HFF-Myc (cell line): ENCODE data around the gene GAP43.

Experiments
- DNase-seq: peaks from one replicate; pipeline ENCODE4 v3.0.0-alpha.2; 2011; ENCODE audit warnings: low read depth; ENCODE audit errors: extremely low read depth
- H3K4me3 ChIP-seq: replicated peaks from 2 replicates; pipeline ENCODE4 v1.5.1; 2011; ENCODE audit warnings: low read depth, mild to moderate bottlenecking, control low read depth, low read length
- TF ChIP-seq, protein P1 (sequence below): IDR thresholded peaks from 2 replicates; pipeline ENCODE4 v1.5.1; 2012; ENCODE audit warnings: mild to moderate bottlenecking, low read depth, low read length, control low read depth; ENCODE audit errors: missing control alignments

GAP43 gene

DNA sequence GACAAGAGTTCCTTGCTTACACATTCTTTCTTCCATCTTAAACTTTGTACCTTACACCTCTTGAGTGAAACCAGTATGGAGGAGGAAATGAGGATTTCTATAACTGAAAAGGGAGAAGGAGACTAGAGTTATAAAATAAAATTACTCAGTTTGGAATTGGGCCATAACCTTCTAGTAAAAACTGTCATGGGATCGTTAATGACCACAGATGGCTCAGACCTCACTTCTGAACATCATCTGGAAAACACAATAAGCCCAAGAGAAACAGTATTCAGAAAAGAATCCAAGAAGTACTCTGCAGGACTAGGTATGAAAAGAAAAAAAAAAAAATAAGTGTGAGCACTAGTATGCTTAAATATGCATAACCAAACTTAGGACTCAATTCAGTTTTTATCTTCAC, 12.1 kb downstream of the GAP43 start:
- DNase-seq: no peak
- H3K4me3 ChIP-seq: no peak overlapping the region
- TF ChIP-seq, protein P1, sequence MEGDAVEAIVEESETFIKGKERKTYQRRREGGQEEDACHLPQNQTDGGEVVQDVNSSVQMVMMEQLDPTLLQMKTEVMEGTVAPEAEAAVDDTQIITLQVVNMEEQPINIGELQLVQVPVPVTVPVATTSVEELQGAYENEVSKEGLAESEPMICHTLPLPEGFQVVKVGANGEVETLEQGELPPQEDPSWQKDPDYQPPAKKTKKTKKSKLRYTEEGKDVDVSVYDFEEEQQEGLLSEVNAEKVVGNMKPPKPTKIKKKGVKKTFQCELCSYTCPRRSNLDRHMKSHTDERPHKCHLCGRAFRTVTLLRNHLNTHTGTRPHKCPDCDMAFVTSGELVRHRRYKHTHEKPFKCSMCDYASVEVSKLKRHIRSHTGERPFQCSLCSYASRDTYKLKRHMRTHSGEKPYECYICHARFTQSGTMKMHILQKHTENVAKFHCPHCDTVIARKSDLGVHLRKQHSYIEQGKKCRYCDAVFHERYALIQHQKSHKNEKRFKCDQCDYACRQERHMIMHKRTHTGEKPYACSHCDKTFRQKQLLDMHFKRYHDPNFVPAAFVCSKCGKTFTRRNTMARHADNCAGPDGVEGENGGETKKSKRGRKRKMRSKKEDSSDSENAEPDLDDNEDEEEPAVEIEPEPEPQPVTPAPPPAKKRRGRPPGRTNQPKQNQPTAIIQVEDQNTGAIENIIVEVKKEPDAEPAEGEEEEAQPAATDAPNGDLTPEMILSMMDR: no peak

DNA sequence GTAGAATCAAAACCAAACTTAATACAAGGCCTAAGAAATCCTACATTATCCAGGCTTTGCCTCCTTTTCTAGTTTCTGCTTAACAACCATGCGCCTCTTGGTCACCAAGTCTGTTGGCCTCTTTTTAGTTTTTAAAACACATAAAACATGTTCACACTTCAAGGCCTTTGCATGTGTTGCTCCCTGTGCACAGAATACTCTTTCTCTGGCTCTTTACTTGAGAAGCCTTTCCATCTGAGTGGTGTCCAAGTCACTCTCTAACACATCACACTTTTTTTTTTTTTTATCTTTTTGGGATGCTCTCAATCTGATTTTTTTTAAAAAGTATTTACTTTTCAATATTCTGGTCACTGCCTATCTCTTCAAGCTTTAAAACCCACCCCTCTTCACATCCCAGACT, 14.9 kb downstream of the GAP43 start:
- TF ChIP-seq, protein P1: no peak
- H3K4me3 ChIP-seq: no peak overlapping the region
- no peak for DNase-seq

DNA sequence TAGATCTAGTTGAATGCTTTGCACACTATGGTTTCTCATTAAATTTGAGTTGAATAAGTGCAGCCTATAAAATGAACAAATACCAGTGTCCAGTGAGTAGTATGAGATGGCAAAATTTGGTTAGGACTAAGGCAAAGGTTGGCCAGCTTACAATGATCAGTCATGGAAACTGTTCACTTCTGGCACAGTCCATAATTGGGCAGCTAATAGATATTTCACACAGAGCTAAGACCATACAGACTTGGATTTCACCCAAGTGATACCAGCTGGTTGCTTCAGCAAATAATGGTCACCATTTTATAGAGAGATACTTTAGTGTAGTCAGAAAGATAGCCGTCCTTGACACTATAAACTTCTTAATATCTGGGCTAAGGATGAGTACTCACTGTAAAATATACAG, 15.7 kb downstream of the GAP43 start:
- TF ChIP-seq, protein P1: no peak
- no peak for DNase-seq
- H3K4me3 ChIP-seq: no peak overlapping the region

DNA sequence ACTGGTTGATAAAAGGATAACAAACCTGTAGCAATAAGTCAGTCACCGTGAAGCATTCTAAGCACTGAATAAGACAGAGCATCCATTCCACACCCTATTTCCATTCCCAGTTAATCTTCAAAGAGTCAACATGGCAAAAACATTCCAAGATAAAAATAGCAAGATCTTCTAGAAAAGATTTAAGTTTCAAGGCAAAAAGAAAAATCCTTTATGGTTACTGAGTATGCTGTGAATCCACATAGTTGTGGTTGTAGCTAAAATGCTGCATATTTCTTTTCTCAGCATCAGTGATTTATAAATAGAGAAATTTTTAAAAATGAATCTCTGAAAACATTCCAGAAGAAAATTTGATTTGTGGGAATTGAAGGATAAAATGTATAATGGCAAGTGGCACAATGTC, 21.1 kb downstream of the GAP43 start:
- DNase-seq: no peak
- no peak overlapping the region for H3K4me3 ChIP-seq
- TF ChIP-seq, protein P1: no peak

DNA sequence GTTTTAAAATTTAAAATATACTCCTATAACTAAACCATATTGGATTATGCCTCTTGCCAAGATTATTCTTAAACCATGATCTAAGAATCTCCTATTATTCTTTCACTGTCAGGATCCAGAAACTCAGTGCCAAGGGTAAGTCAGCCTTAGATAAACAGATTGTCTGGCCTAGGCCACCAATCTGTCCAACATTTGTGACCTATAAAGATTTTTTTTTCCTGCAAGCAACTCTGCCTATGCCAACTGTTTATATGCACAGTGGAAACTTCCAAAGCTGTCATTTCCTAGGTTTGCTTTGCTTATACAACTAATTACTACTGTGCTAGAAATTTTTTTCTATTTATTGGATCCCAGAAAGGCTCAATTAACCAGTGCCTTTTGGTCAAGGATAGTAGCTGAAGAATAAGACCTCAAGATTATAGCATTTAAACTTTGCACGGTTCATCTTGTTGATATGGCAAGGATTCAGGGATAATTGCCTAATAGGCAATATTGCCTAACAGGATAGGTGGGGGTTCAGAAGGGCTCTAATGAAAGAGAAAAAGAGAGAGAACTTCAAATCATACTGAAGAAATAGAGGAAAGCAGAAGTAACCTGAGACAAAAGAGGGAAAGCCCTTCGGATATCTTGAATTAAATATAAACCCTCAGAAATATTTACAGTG, 22.8 kb downstream of the GAP43 start:
- TF ChIP-seq, protein P1: no peak
- H3K4me3 ChIP-seq: no peak overlapping the region
- DNase-seq: no peak

DNA sequence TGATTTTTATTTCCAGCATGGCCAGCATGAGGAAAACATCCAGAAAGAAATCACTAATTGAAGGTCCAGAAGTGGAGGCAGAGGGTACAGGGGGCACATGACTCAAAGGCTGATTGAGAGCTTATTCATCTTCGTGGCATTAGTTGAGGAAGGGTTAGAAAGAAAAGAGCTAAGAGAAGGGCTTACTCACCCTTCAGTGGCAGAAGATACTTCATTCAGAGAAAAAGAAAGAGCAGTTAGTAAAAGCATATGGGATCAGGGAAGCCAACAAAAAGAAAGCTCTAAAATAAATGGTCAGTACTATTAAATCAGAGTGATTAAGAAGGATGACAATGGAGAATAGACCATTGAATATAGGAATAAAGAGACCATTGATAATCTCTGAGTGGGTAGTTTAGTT, 25.2 kb downstream of the GAP43 start:
- TF ChIP-seq, protein P1: no peak
- H3K4me3 ChIP-seq: no peak overlapping the region
- DNase-seq: no peak

DNA sequence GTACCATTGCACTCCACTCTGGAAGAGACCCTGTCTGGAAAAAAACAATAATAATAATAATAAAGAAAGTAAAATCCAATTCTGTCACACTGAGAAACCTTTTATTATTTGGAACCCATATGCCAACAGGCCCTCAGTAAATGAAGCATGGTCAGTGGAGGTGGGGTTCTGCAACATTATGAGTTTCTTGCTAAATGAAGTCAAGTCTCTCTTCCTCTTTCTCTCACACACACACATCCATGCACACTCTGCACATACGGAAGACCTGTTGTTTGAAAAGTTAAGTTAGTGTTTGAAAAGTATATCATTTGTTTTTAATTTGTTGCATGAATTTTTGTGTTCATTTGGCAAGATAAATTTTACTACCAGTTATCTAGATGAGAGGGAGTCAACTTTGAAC, 27.8 kb downstream of the GAP43 start:
- DNase-seq: no peak
- no peak overlapping the region for H3K4me3 ChIP-seq
- TF ChIP-seq, protein P1: no peak
